Common myeloid progenitor, CD34-positive (primary cell): ENCODE results near the gene IRF3.

Source experiments
- CTCF ChIA-PET: fragments of 350-600 bp; sonication (Branson Sonifier 250); formaldehyde crosslinking; loops from one replicate; lab custom pipeline; 2021; ENCODE audit warnings: antibody characterized with exemption; lab: Charles Lee
- POLR2A ChIA-PET: fragments of 350-600 bp; sonication (Branson Sonifier 250); formaldehyde crosslinking; loops from one replicate; lab custom pipeline; 2021; ENCODE audit warnings: antibody characterized with exemption; lab: Charles Lee
- DNase-seq, 3 donors: peaks; one replicate each; pipeline versions ENCODE4 v3.0.0 to v3.0.0-alpha.2; 2013
- H3K27ac ChIP-seq, 2 experiments: 1 replicate in 1 of 2; 2 replicates in 1 of 2; pipeline ENCODE4 v1.7.0; 2013; ENCODE audit warnings: inconsistent platforms in 2 of 2, low read length in 2 of 2, mild to moderate bottlenecking in 2 of 2, low read depth in 1 of 2, moderate library complexity in 1 of 2; ENCODE audit not compliant: severe bottlenecking in 2 of 2, insufficient read depth in 1 of 2, poor library complexity in 1 of 2
- H3K27me3 ChIP-seq, 5 experiments: replicated peaks in 2 of 5; 1 replicate in 3 of 5; 2 replicates in 2 of 5; pipeline versions ENCODE4 v1.6.1 to v1.7.0; 2013; ENCODE audit warnings: low read length in 4 of 5, mild to moderate bottlenecking in 2 of 5, moderate library complexity in 2 of 5, inconsistent platforms in 1 of 5; ENCODE audit not compliant: insufficient read depth in 5 of 5, control insufficient read depth in 4 of 5
- H3K36me3 ChIP-seq, 4 experiments: 1 replicate in 2 of 4; 2 replicates in 2 of 4; pipeline versions ENCODE4 v1.6.1 to v1.7.0; 2013; ENCODE audit warnings: low read length in 3 of 4, control low read depth in 1 of 4, mild to moderate bottlenecking in 1 of 4; ENCODE audit not compliant: control insufficient read depth in 4 of 4, insufficient read depth in 4 of 4
- H3K4me1 ChIP-seq, 4 experiments: 1 replicate in 3 of 4; 2 replicates in 1 of 4; pipeline versions ENCODE4 v1.6.1 to v1.7.1; 2013; ENCODE audit warnings: low read length in 3 of 4, mild to moderate bottlenecking in 3 of 4, control low read depth in 1 of 4, inconsistent platforms in 1 of 4, moderate library complexity in 1 of 4; ENCODE audit not compliant: control insufficient read depth in 4 of 4, insufficient read depth in 4 of 4; ENCODE audit errors: control extremely low read depth in 1 of 4
- H3K4me3 ChIP-seq, 7 experiments: 1 replicate in 4 of 7; 2 replicates in 3 of 7; pipeline versions ENCODE4 v1.5.1 to v1.7.0; 2013; ENCODE audit warnings: mild to moderate bottlenecking in 7 of 7, low read length in 6 of 7, moderate library complexity in 6 of 7, inconsistent platforms in 2 of 7, low read depth in 2 of 7, control low read depth in 1 of 7; ENCODE audit not compliant: insufficient read depth in 4 of 7, control insufficient read depth in 1 of 7; ENCODE audit errors: extremely low read depth in 1 of 7
- H3K9me3 ChIP-seq, 5 experiments: 1 replicate in 4 of 5; 2 replicates in 1 of 5; pipeline versions ENCODE4 v1.6.1 to v1.7.1; 2013; ENCODE audit warnings: low read length in 4 of 5, mild to moderate bottlenecking in 2 of 5, inconsistent platforms in 1 of 5, low read depth in 1 of 5, moderate library complexity in 1 of 5; ENCODE audit not compliant: control insufficient read depth in 4 of 5, insufficient read depth in 2 of 5; ENCODE audit errors: control extremely low read depth in 1 of 5
- WGBS: methylation state at CpG from one replicate; pipeline ENCODE4 v1.1.5; 2013; ENCODE audit not compliant: insufficient coverage; 5-methylcytosine and 5-hydroxymethylcytosine counted together

The IRF3 gene

DNA sequence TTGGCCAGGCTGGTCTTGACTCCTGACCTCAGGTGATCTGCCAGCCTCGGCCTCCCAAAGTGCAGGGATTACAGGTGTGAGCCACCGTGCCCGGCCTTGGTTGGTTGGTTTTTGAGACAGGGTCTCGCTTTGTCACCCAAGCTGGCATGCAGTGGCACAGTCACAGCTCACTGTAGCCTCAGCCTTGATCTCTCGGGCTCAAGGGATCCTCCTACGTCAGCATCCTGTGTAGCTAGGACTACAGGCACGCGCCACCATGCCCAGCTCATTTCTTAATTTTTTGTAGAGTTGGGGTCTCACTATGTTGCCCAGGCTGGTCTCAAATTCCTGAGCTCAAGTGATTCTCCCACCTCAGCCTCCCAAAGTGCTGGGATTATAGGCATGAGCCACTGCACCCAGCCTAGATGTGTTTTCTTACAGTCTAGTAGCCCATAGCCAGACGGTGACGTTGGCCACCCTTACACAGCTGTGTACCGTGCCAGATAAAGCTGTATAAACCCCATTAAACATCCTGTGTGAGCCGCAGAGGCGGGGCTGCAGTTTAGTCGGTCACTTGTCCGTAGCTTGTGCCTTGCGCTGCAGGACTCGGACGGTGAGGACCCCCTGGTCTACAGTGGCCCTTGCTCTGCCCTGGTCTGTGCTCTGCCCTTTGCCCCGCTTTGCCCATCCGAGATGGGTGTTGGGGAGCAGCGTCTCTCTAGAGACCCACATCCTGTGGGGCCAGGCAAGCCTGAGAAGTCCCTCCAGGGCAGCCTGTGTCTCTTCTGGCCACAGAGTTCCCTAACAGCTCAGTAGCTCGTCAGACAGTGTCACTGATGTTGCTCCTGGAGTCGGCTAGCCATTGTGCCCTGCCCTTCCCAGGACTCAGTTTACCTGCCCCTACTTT, 9.8 kb downstream of the IRF3 start:
- WGBS, result 93% methylated on average over 23 of the region's 23 CpGs

DNA sequence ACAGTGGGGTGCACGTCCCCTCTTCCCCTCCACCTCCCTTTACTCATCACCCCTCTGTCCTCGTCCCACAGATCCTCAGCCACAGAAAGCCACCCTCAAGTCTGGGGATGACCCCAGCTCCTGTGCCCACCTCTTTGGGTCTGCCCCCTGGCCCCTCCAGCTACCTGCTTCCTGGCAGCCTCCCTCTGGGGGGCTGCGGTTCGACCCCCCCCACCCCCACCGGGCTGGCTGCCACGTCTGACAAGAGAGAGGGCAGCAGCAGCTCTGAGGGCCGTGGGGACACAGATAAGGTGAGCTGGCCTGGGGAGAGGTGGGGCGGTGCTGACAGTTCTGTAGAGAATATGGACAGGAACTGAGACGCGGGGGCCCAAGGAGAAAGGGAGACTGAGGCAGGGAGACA, 11.1 kb downstream of the IRF3 start:
- Histone ChIP-seq H3K27me3 (no peaks in the 10 kb centered on the region), H3K9me3 (no peaks in the 10 kb centered on the region), H3K27ac (no peak overlapping the region), H3K4me3 (no peak overlapping the region), H3K4me1 (no peaks in the 10 kb centered on the region), H3K36me3 (peaks cover 19 to 94% (median 64%) of the 10 kb centered on the region in 4 experiments)
- CTCF ChIA-PET, result interaction anchor here (0.7 kb wide), 1 partner anchor 18 kb away, joined by 3 read pairs; no protein-coding TSS in a partner anchor
- 97% methylated on average over 5 of the region's 10 CpGs for WGBS
- POLR2A ChIA-PET, result no interaction called here
- no peak for DNase-seq

More for the DNA sequence above, 9.8 kb downstream of the IRF3 start:
- no peaks in the 10 kb centered on the region for H3K4me1 ChIP-seq
- POLR2A ChIA-PET, result interaction anchor here (1.1 kb wide), 1 partner anchor 13 kb away, joined by 4 read pairs; the partner anchor contains the start of gene SCAF1
- H3K27ac ChIP-seq, result no peak overlapping the region
- no peaks in the 10 kb centered on the region for H3K27me3 ChIP-seq
- peaks cover 19 to 95% (median 67%) of the 10 kb centered on the region in 4 experiments for H3K36me3 ChIP-seq
- H3K4me3 ChIP-seq, result no peak overlapping the region
- DNase-seq, result no peak
- H3K9me3 ChIP-seq, result no peaks in the 10 kb centered on the region
- CTCF ChIA-PET, result interaction anchor here (0.9 to 3.0 kb wide), 4 partner anchors 9 to 21 kb away, joined by 3 to 15 read pairs (median 6); partner anchors contain the start of genes BCL2L12, IRF3 and PRMT1

DNA sequence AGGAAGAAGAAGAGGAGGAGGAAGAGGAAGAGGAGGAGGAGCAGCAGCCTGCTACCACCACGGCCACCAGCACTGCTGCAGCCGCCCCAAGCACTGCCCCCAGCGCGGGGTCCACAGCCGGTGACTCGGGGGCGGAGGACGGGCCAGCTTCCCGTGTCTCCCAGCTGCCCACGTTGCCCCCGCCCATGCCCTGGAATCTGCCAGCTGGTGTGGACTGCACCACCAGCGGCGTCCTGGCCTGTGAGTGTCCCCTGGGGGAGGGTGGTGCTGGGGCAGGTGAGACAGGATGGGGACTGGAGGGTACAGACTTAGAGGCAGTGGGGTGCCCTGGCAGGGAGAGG, 12.2 kb downstream of the IRF3 start:
- H3K27me3 ChIP-seq, result no peaks in the 10 kb centered on the region
- no peak overlapping the region for H3K4me3 ChIP-seq
- DNase-seq, result no peak
- peaks cover 15 to 90% (median 58%) of the 10 kb centered on the region in 4 experiments for H3K36me3 ChIP-seq
- H3K9me3 ChIP-seq, result no peaks in the 10 kb centered on the region
- ChIA-PET CTCF (no interaction called here), POLR2A (no interaction called here)
- WGBS, result 97% methylated on average over 11 of the region's 13 CpGs
- no peak overlapping the region for H3K27ac ChIP-seq
- H3K4me1 ChIP-seq, result no peaks in the 10 kb centered on the region

DNA sequence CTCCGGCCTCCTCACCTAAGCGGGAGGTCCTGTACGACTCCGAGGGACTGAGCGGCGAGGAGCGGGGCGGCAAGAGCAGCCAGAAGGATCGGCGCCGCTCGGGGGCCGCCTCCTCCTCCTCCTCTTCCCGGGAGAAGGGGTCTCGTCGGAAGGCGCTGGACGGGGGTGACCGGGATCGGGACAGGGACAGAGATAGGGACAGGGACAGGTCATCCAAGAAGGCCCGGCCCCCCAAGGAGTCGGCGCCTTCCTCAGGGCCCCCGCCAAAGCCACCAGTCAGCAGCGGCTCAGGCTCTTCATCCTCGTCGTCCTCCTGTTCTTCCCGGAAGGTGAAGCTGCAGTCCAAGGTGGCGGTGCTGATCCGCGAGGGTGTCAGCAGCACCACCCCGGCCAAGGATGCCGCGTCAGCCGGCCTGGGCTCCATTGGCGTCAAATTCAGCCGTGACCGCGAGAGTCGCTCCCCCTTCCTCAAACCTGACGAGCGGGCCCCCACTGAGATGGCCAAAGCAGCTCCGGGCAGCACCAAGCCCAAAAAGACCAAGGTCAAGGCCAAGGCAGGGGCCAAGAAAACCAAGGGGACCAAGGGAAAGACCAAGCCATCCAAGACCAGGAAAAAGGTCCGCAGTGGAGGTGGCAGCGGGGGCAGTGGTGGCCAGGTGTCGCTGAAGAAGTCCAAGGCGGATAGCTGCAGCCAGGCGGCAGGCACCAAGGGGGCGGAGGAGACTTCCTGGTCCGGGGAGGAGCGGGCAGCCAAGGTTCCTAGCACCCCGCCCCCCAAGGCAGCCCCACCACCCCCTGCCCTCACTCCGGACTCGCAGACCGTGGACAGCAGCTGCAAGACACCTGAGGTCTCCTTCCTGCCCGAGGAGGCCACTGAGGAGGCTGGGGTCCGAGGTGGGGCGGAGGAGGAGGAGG, 12.8 kb downstream of the IRF3 start:
- H3K27ac ChIP-seq, result no peak overlapping the region
- CTCF ChIA-PET, result no interaction called here
- H3K27me3 ChIP-seq, result no peaks in the 10 kb centered on the region
- 97% methylated on average over 50 of the region's 58 CpGs for WGBS
- no peaks in the 10 kb centered on the region for H3K9me3 ChIP-seq
- peaks cover 14 to 87% (median 53%) of the 10 kb centered on the region in 4 experiments for H3K36me3 ChIP-seq
- H3K4me3 ChIP-seq, result no peak overlapping the region
- no peak for DNase-seq
- POLR2A ChIA-PET, result no interaction called here
- H3K4me1 ChIP-seq, result no peaks in the 10 kb centered on the region

DNA sequence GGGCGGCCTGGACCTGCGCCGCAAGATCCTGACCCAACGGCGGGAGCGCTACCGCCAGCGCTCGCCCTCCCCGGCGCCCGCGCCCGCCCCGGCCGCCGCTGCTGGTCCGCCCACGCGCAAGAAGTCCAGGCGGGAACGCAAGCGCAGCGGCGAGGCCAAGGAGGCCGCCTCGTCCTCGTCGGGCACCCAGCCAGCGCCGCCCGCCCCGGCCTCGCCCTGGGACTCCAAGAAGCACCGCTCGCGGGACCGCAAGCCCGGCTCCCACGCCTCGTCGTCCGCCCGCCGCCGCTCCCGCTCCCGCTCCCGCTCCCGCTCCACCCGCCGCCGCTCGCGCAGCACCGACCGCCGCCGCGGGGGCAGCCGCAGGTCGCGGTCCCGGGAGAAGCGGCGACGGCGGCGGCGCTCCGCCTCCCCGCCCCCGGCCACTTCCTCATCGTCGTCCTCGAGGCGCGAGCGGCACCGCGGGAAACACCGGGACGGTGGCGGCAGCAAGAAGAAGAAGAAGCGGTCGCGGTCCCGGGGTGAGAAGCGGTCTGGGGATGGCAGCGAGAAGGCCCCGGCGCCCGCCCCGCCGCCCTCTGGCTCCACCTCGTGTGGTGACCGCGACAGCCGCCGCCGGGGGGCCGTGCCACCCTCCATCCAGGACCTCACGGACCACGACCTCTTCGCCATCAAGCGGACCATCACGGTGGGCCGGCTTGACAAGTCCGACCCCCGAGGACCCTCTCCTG, 13.7 kb downstream of the IRF3 start:
- ChIA-PET POLR2A (no interaction called here), CTCF (no interaction called here)
- H3K9me3 ChIP-seq, result no peaks in the 10 kb centered on the region
- no peak overlapping the region for H3K27ac ChIP-seq
- WGBS, result 93% methylated on average over 100 of the region's 110 CpGs
- no peaks in the 10 kb centered on the region for H3K4me1 ChIP-seq
- H3K4me3 ChIP-seq, result no peak overlapping the region
- peaks cover 14 to 87% (median 52%) of the 10 kb centered on the region in 4 experiments for H3K36me3 ChIP-seq
- H3K27me3 ChIP-seq, result no peaks in the 10 kb centered on the region
- no peak for DNase-seq

DNA sequence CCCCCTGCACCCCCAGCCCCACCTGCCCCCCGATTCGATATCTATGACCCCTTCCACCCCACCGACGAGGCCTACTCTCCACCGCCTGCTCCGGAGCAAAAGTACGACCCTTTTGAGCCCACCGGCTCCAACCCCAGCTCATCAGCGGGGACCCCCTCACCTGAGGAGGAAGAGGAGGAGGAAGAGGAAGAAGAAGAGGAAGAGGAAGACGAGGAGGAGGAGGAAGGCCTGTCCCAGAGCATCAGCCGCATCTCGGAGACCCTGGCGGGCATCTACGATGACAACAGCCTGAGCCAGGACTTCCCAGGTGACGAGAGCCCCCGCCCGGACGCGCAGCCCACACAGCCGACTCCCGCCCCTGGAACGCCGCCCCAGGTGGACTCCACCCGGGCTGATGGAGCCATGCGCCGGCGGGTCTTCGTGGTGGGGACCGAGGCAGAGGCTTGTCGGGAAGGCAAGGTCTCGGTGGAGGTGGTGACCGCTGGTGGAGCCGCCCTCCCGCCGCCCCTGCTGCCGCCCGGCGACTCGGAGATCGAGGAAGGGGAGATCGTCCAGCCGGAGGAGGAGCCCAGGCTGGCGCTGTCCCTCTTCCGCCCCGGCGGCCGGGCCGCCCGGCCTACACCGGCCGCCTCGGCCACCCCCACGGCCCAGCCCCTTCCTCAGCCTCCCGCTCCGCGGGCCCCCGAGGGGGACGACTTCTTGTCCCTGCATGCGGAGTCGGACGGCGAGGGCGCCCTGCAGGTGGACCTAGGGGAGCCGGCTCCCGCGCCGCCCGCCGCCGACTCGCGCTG, 14.4 kb downstream of the IRF3 start:
- DNase-seq, result no peak
- ChIA-PET CTCF (no interaction called here), POLR2A (no interaction called here)
- H3K9me3 ChIP-seq, result no peaks in the 10 kb centered on the region
- no peaks in the 10 kb centered on the region for H3K27me3 ChIP-seq
- 96% methylated on average over 65 of the region's 72 CpGs for WGBS
- no peak overlapping the region for H3K4me3 ChIP-seq
- H3K36me3 ChIP-seq, result peaks cover 14 to 87% (median 54%) of the 10 kb centered on the region in 4 experiments
- H3K4me1 ChIP-seq, result no peaks in the 10 kb centered on the region
- H3K27ac ChIP-seq, result no peak overlapping the region
